ENCODE measurements around the gene MCTP1. TPM values are rescaled to one million over a fixed set of nuclear protein-coding genes. Genes with fewer than 3 reads are reported as not detected.

MCTP1 gene
- total RNA-seq, 2 donors from 2014 or later = 22.1 to 256 TPM

DNA sequence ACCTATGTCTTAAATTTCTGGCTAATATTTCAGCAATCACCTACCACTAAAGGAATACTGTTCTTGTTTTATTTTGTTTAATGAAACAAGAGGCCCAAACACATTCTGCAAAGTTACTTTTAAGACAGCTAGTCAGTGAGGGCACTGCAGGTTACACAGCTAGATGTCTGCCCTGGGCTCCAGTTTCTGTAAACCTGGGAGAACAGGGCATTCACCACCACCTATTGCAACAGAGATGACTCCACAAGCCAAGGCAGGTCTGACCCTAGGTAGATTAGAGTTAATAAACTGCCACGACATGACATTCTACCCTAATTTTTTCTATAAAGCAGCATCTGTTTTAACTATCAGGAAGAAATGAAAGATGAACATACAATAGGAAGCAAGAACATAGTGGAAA, 575.6 kb downstream of the MCTP1 start:
- Histone ChIP-seq H3K4me1 (ENCODE audit: control insufficient read depth in 1 of 2, low read depth in 2 of 2) (no peaks in the 10 kb centered on the region), H3K27ac (no peak overlapping the region), H3K9me3 (no peaks in the 10 kb centered on the region), H3K4me3 (no peak overlapping the region), H3K36me3 (no peaks in the 10 kb centered on the region), H3K27me3 (replicated peaks; ENCODE audit: insufficient read depth) (no peaks in the 10 kb centered on the region)
- no peak for ATAC-seq (ENCODE audit: insufficient number of reproducible peaks, low FRiP score, low read depth)
- no peak for DNase-seq (ENCODE audit: low spot score)
- TF ChIP-seq, protein P1, sequence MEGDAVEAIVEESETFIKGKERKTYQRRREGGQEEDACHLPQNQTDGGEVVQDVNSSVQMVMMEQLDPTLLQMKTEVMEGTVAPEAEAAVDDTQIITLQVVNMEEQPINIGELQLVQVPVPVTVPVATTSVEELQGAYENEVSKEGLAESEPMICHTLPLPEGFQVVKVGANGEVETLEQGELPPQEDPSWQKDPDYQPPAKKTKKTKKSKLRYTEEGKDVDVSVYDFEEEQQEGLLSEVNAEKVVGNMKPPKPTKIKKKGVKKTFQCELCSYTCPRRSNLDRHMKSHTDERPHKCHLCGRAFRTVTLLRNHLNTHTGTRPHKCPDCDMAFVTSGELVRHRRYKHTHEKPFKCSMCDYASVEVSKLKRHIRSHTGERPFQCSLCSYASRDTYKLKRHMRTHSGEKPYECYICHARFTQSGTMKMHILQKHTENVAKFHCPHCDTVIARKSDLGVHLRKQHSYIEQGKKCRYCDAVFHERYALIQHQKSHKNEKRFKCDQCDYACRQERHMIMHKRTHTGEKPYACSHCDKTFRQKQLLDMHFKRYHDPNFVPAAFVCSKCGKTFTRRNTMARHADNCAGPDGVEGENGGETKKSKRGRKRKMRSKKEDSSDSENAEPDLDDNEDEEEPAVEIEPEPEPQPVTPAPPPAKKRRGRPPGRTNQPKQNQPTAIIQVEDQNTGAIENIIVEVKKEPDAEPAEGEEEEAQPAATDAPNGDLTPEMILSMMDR (IDR thresholded peaks at IDR 0.05) = no peak

DNA sequence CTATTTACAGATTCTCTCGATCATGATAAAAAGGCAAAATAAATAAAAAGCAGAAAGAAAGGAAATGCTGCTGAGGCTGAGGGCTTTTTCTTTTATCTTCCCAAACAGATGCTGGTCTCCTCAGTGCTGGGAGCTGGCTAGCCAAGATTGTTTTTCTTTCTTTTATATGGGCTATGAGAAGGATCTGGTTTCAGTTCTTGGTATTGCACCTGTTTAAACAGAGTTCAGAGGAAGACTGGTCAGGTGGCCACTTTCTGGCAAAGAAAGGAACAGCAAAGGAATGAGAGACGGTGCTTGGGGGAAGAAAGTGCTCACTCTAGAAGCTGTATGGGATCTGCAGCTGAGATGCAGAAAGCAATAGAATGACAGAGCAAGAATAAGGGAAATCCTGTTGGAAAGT, 577.5 kb downstream of the MCTP1 start:
- Histone ChIP-seq H3K27ac (no peak overlapping the region), H3K4me3 (no peak overlapping the region), H3K27me3 (replicated peaks; ENCODE audit: insufficient read depth) (no peaks in the 10 kb centered on the region), H3K9me3 (no peaks in the 10 kb centered on the region), H3K36me3 (no peaks in the 10 kb centered on the region), H3K4me1 (ENCODE audit: control insufficient read depth in 1 of 2, low read depth in 2 of 2) (no peaks in the 10 kb centered on the region)
- TF ChIP-seq, protein P1 (IDR thresholded peaks at IDR 0.05) = no peak
- ATAC-seq (ENCODE audit: insufficient number of reproducible peaks, low FRiP score, low read depth) (no peak), DNase-seq (ENCODE audit: low spot score) (no peak)

DNA sequence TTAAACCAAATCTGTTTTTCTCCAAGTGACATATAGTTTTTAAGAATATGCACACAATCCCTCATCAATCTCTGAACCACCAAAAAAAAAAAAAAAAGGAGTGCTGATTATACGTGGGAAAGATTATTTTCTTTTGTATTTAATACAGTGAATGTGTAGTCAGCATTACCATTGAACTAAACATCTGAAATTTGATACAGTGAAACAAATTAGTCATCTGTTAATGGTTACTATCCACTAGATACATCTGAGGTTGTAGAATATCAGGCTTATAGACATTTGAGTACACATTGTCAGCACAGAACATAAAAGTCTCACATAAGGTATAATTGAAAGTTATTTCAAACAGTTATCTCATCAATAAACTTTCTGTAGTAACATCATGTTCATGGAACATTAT, 579.5 kb downstream of the MCTP1 start:
- no peaks in the 10 kb centered on the region for H3K36me3 ChIP-seq
- H3K4me1 ChIP-seq (ENCODE audit: control insufficient read depth in 1 of 2, low read depth in 2 of 2) = no peaks in the 10 kb centered on the region
- no peaks in the 10 kb centered on the region for H3K9me3 ChIP-seq
- no peak for DNase-seq (ENCODE audit: low spot score)
- H3K27ac ChIP-seq = no peak overlapping the region
- no peaks in the 10 kb centered on the region for H3K27me3 ChIP-seq (replicated peaks; ENCODE audit: insufficient read depth)
- ATAC-seq (ENCODE audit: insufficient number of reproducible peaks, low FRiP score, low read depth) = no peak
- no peak overlapping the region for H3K4me3 ChIP-seq
- TF ChIP-seq, protein P1 (IDR thresholded peaks at IDR 0.05) = no peak

DNA sequence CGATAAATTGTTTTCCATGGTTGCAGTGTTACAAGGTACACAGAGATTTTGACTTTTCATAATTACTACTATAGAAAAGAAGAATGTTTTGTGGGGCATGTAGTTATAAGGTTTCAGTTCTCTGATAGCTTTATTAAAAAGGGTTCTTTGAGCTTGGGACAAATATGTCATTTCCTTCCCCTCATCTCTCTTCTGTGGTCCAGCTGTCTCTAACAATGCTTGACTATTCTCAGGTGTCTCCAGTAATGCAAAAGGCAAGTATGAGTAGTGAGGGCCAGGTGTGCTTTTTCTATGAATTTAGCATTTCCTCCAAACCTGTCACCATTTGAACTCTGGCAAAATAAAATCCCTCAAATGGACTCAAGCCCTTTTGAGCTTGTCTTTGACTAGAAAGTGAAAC, 582.2 kb downstream of the MCTP1 start:
- no peak for ATAC-seq (ENCODE audit: insufficient number of reproducible peaks, low FRiP score, low read depth)
- Histone ChIP-seq H3K4me1 (ENCODE audit: control insufficient read depth in 1 of 2, low read depth in 2 of 2) (no peaks in the 10 kb centered on the region), H3K27ac (no peak overlapping the region), H3K9me3 (no peaks in the 10 kb centered on the region), H3K4me3 (no peak overlapping the region), H3K27me3 (replicated peaks; ENCODE audit: insufficient read depth) (no peaks in the 10 kb centered on the region), H3K36me3 (no peaks in the 10 kb centered on the region)
- DNase-seq (ENCODE audit: low spot score) = no peak
- TF ChIP-seq, protein P1 (IDR thresholded peaks at IDR 0.05) = no peak

DNA sequence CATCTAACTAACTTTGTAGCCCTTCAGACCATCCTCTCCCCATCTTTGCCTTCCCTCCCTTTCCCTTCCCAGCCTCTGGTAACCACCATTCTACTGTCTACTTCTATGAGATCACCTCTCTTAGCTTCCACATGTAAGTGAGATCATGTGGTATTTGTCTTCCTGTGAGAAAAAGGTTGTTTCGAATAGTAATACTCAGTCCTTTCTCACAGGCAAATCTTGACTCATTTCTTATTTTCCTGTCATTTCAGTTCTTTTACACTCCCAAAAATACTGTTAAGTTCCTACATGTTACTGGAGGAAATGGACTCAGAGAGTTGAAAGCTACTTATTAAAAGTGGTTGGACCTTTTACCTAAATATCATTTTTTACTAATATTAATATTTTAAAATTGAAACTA, 584.3 kb downstream of the MCTP1 start:
- TF ChIP-seq, protein P1 (IDR thresholded peaks at IDR 0.05) = no peak
- DNase-seq (ENCODE audit: low spot score) (no peak), ATAC-seq (ENCODE audit: insufficient number of reproducible peaks, low FRiP score, low read depth) (no peak)
- no peaks in the 10 kb centered on the region for H3K27me3 ChIP-seq (replicated peaks; ENCODE audit: insufficient read depth)
- H3K4me1 ChIP-seq (ENCODE audit: control insufficient read depth in 1 of 2, low read depth in 2 of 2) = no peaks in the 10 kb centered on the region
- H3K9me3 ChIP-seq = no peaks in the 10 kb centered on the region
- H3K4me3 ChIP-seq = no peak overlapping the region
- no peak overlapping the region for H3K27ac ChIP-seq
- H3K36me3 ChIP-seq = no peaks in the 10 kb centered on the region
